ENCODE data around the gene SCN7A.
"Not testable (repeated sequence)": the region's sequence is repeated elsewhere in the genome, so short reads cannot be mapped to it uniquely, and the experiment has no call there.

- TF ChIP-seq POLR2A, EP300, POLR2AphosphoS5 (IDR thresholded peaks at IDR 0.05): not testable (repeated sequence)
- TF ChIP-seq, protein P1, sequence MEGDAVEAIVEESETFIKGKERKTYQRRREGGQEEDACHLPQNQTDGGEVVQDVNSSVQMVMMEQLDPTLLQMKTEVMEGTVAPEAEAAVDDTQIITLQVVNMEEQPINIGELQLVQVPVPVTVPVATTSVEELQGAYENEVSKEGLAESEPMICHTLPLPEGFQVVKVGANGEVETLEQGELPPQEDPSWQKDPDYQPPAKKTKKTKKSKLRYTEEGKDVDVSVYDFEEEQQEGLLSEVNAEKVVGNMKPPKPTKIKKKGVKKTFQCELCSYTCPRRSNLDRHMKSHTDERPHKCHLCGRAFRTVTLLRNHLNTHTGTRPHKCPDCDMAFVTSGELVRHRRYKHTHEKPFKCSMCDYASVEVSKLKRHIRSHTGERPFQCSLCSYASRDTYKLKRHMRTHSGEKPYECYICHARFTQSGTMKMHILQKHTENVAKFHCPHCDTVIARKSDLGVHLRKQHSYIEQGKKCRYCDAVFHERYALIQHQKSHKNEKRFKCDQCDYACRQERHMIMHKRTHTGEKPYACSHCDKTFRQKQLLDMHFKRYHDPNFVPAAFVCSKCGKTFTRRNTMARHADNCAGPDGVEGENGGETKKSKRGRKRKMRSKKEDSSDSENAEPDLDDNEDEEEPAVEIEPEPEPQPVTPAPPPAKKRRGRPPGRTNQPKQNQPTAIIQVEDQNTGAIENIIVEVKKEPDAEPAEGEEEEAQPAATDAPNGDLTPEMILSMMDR (IDR thresholded peaks at IDR 0.05), result not testable (repeated sequence)
These were observed 136.1 kb downstream of the SCN7A start for GRCh38 chr2:166357950-166358321.
